HepG2 (cell line): ENCODE results near the gene ARVCF. TPM values are rescaled to one million over a fixed set of nuclear protein-coding genes. Genes with fewer than 3 reads are reported as not detected.
A peak's percentile ranks its signal among the peaks of the same experiment; 100 is the strongest.

Experiments
- ATAC-seq: fragments of 200-7000 bp; cut with Tn5 transposase; 3 replicates; pipeline ENCODE4 v1.9.1; 2020; ENCODE audit warnings: mild to moderate bottlenecking, moderate library complexity
- BruUV-seq: library from RNA; stranded (reverse); fragments of 400-500 nt; replicated peaks from 2 replicates; lab custom pipeline; 2021; lab: Mats Ljungman, UMichigan
- CTCF ChIA-PET: fragments of 300-600 bp; formaldehyde crosslinking; extraction: SDS; loops from one replicate; lab custom pipeline; 2021; ENCODE audit warnings: low total read pairs, inconsistent platforms, low intra/inter-chr PET ratio; lab: Yijun Ruan, JAX
- POLR2A ChIA-PET: fragments of 350-600 bp; sonication (Branson Sonifier 250); formaldehyde crosslinking; loops from one replicate; lab custom pipeline; 2020; ENCODE audit warnings: antibody characterized with exemption, inconsistent platforms; lab: Yijun Ruan, JAX
- DNase-seq: peaks from one replicate; pipeline ENCODE4 v3.0.0-alpha.2; 2015; ENCODE audit warnings: low spot score
- FAIRE-seq: peaks from 3 replicates; lab custom pipeline; 2011; peaks lifted over from hg19 to GRCh38; lab: Jason Lieb, UNC
- H2AFZ ChIP-seq: one replicate; pipeline ENCODE4 v1.6.1; 2011; ENCODE audit warnings: low read length, inconsistent platforms
- H3K27ac ChIP-seq: fragments of 300-600 bp; 3 replicates; pipeline ENCODE4 v1.8.0; 2011; ENCODE audit warnings: mixed run types, mild to moderate bottlenecking, mixed read lengths, low read length, inconsistent platforms; ENCODE audit not compliant: insufficient read depth; ENCODE audit errors: extremely low read length
- H3K27me3 ChIP-seq, 2 experiments: fragments of 200-600 bp in 1 of 2; 2 replicates in 1 of 2; 3 replicates in 1 of 2; pipeline versions ENCODE4 v1.6.0 to v1.8.0; 2011; ENCODE audit warnings: low read length in 2 of 2, mild to moderate bottlenecking in 2 of 2, moderate library complexity in 2 of 2, inconsistent platforms in 1 of 2; ENCODE audit not compliant: insufficient read depth in 2 of 2, control insufficient read depth in 1 of 2
- H3K36me3 ChIP-seq, 2 experiments: fragments of 200-600 bp in 1 of 2; replicated peaks in 1 of 2; 2 replicates in 1 of 2; 3 replicates in 1 of 2; pipeline versions ENCODE4 v1.5.1 to v1.8.0; 2011; ENCODE audit warnings: low read length in 2 of 2, inconsistent platforms in 1 of 2; ENCODE audit not compliant: insufficient read depth in 2 of 2, control insufficient read depth in 1 of 2
- H3K4me1 ChIP-seq: 2 replicates; pipeline ENCODE4 v1.5.1; 2012; ENCODE audit warnings: low read length, inconsistent platforms; ENCODE audit not compliant: insufficient read depth
- H3K4me2 ChIP-seq: 2 replicates; pipeline ENCODE4 v1.6.0; 2011; ENCODE audit warnings: low read depth, low read length, inconsistent platforms
- H3K4me3 ChIP-seq, 3 experiments: fragments of 200-600 bp in 1 of 3; sonication (generic), shearing (Covaris generic) in 1 of 3; replicated peaks in 1 of 3; 2 replicates each; pipeline ENCODE4 v1.5.1; 2011 to 2016; ENCODE audit warnings: low read length in 3 of 3, inconsistent platforms in 2 of 3, low read depth in 2 of 3, mild to moderate bottlenecking in 2 of 3, control low read depth in 1 of 3, mixed read lengths in 1 of 3; ENCODE audit not compliant: insufficient read depth in 1 of 3
- H3K79me2 ChIP-seq: one replicate; pipeline ENCODE4 v1.6.1; 2011; ENCODE audit warnings: low read length, inconsistent platforms; ENCODE audit not compliant: insufficient read depth
- H3K9ac ChIP-seq: 2 replicates; pipeline ENCODE4 v1.6.0; 2011; ENCODE audit warnings: mild to moderate bottlenecking, low read depth, low read length, inconsistent platforms; ENCODE audit not compliant: insufficient read depth
- H3K9me3 ChIP-seq: 2 replicates; pipeline ENCODE4 v1.5.1; 2012; ENCODE audit warnings: mild to moderate bottlenecking, low read length
- H4K20me1 ChIP-seq: 2 replicates; pipeline ENCODE4 v1.6.0; 2011; ENCODE audit warnings: inconsistent platforms, mild to moderate bottlenecking, low read length, moderate library complexity; ENCODE audit not compliant: insufficient read depth
- BORCS8-MEF2B ChIP-seq: sonication (generic); formaldehyde crosslinking; IDR thresholded peaks from 2 replicates; pipeline ENCODE4 v1.8.0; 2022; ENCODE audit warnings: mild to moderate bottlenecking, missing genetic modification reagents
- FOXA1 ChIP-seq, 2 experiments: fragments of 450-650 bp in 1 of 2; sonication (generic) in 1 of 2; formaldehyde crosslinking in 1 of 2; IDR thresholded peaks; 2 replicates each; pipeline versions ENCODE4 v1.4.0 to v1.6.1; 2016 to 2020; ENCODE audit warnings: missing genetic modification reagents in 1 of 2
- FOXA3 ChIP-seq: IDR thresholded peaks from 2 replicates; pipeline ENCODE4 v1.6.1; 2016; ENCODE audit warnings: missing genetic modification reagents, missing compliant biosample characterization
- HDAC1 ChIP-seq: sonication (generic); formaldehyde crosslinking; IDR thresholded peaks from 2 replicates; pipeline ENCODE4 v1.5.1; 2020; ENCODE audit warnings: mild to moderate bottlenecking, missing genetic modification reagents
- HNRNPL ChIP-seq: fragments of 200-400 bp; formaldehyde crosslinking; IDR thresholded peaks from 2 replicates; pipeline ENCODE4 v1.6.1; 2017; ENCODE audit warnings: mild to moderate bottlenecking, low read depth, low read length
- HOXA3 ChIP-seq: sonication (generic); formaldehyde crosslinking; IDR thresholded peaks from 2 replicates; pipeline ENCODE4 v1.5.0; 2020; ENCODE audit warnings: missing genetic modification reagents
- MAX ChIP-seq: IDR thresholded peaks from 2 replicates; pipeline ENCODE4 v1.6.1; 2012; ENCODE audit warnings: inconsistent platforms
- MLX ChIP-seq: IDR thresholded peaks from 2 replicates; pipeline ENCODE4 v1.6.1; 2016
- MYC ChIP-seq: sonication (generic); formaldehyde crosslinking; IDR thresholded peaks from 2 replicates; pipeline ENCODE4 v1.9.0; 2021; ENCODE audit warnings: missing genetic modification reagents, borderline replicate concordance
- POLR2A ChIP-seq, 2 experiments: IDR thresholded peaks; 2 replicates each; pipeline ENCODE4 v1.6.1; 2011; ENCODE audit warnings: low read depth in 2 of 2, low read length in 2 of 2, mild to moderate bottlenecking in 1 of 2, moderate library complexity in 1 of 2; ENCODE audit not compliant: insufficient read depth in 1 of 2
- SALL1 ChIP-seq: sonication (generic); formaldehyde crosslinking; IDR thresholded peaks from 2 replicates; pipeline ENCODE4 v1.8.0; 2022; ENCODE audit warnings: mild to moderate bottlenecking, missing genetic modification reagents
- ZBTB1 ChIP-seq: sonication (generic); formaldehyde crosslinking; IDR thresholded peaks from 2 replicates; pipeline ENCODE4 v1.4.0; 2020; ENCODE audit warnings: missing genetic modification reagents, borderline replicate concordance
- ZFP90 ChIP-seq: sonication (generic); formaldehyde crosslinking; IDR thresholded peaks from 2 replicates; pipeline ENCODE4 v1.8.0; 2022; ENCODE audit warnings: missing genetic modification reagents, mild to moderate bottlenecking, inconsistent platforms, borderline replicate concordance
- ZNF180 ChIP-seq: sonication (generic); formaldehyde crosslinking; IDR thresholded peaks from 2 replicates; pipeline ENCODE4 v1.4.0; 2020; ENCODE audit warnings: low read depth, missing genetic modification reagents, borderline replicate concordance
- ZNF563 ChIP-seq: sonication (generic); formaldehyde crosslinking; IDR thresholded peaks from 2 replicates; pipeline ENCODE4 v1.8.0; 2022; ENCODE audit warnings: mild to moderate bottlenecking, moderate library complexity, missing genetic modification reagents
- ZNF768 ChIP-seq: sonication (generic); formaldehyde crosslinking; IDR thresholded peaks from 2 replicates; pipeline ENCODE4 v1.4.0; 2020; ENCODE audit warnings: missing genetic modification reagents
- WGBS: methylation state at CpG from one replicate; pipeline ENCODE4 v1.1.6; 2017; ENCODE audit warnings: low lambda C conversion rate; 5-methylcytosine and 5-hydroxymethylcytosine counted together
- in situ Hi-C: cut with HindIII; loops from 2 replicates; pipeline ENCODE4 v1.10.0; 2017; ENCODE audit warnings: low pct_unique_long_range_greater_than_20kb; ENCODE audit not compliant: extremely low pct_ligation_motif_present
- intact Hi-C: fragments of 100-400 bp; cut with micrococcal nuclease; formaldehyde crosslinking; loops from one replicate; pipeline ENCODE4 v1.10.0; 2022; ENCODE audit not compliant: unreplicated experiment
- polyA plus RNA-seq, 8 experiments: library from polyadenylated mRNA; depleted of rRNA in 3 of 8; stranded (reverse) in 7 of 8; unstranded in 1 of 8; fragments of >200 nt; fragmentation: Illumina TruSeq in 4 of 8; extraction: Trizol in 4 of 8; gene quantifications; 2 replicates each; pipeline versions ENCODE4 v1.2.1 to v1.2.3, GENCODE V29; 2011 to 2016; ENCODE audit warnings: low read depth in 4 of 8, missing spikeins in 1 of 8, mixed read lengths in 1 of 8; ENCODE audit not compliant: insufficient read depth in 1 of 8
- total RNA-seq, 5 experiments: library from RNA; depleted of rRNA; stranded (reverse); fragments of >200 nt; fragmentation: Illumina TruSeq; extraction: Trizol; gene quantifications; 2 replicates each; pipeline ENCODE4 v1.2.3, GENCODE V29; 2016; ENCODE audit warnings: low read depth in 1 of 5
- TF ChIP-seq, protein P1 (sequence below): IDR thresholded peaks from 2 replicates; pipeline ENCODE4 v1.6.1; 2016; ENCODE audit warnings: missing compliant biosample characterization, missing genetic modification reagents, borderline replicate concordance
- TF ChIP-seq, protein P2 (sequence below): fragments of 450-650 bp; IDR thresholded peaks from 2 replicates; pipeline ENCODE4 v1.6.1; 2016
- TF ChIP-seq, protein P3 (sequence below): sonication (generic); formaldehyde crosslinking; conservative IDR thresholded peaks from 2 replicates; pipeline ENCODE4 v1.4.0; 2020; ENCODE audit warnings: missing genetic modification reagents
- TF ChIP-seq, protein P4 (sequence below): sonication (generic); formaldehyde crosslinking; IDR thresholded peaks from 2 replicates; pipeline ENCODE4 v1.5.1; 2020; ENCODE audit warnings: missing genetic modification reagents, mild to moderate bottlenecking, borderline replicate concordance

The ARVCF gene
- total and polyA plus RNA-seq, 2 of the 13 experiments (the other 11 are each of a cell fraction or from before 2014, with no cell fraction given) = 16.4 to 17.7 TPM

GRCh38 chr22:19961201-19961580 is 55.4 kb downstream of the ARVCF start:
- H2AFZ ChIP-seq = no peak overlapping the region
- in situ Hi-C loops (no loop called here), intact Hi-C loops (no loop called here)
- FAIRE-seq = no peak
- BruUV-seq = no TSS peak
- no peaks in the 10 kb centered on the region for H3K9me3 ChIP-seq
- peak overlapping the region; percentile 100 for H3K4me2 ChIP-seq
- peak overlapping the region; percentile 75 for H3K9ac ChIP-seq
- no peak for ATAC-seq
- H3K4me3 ChIP-seq = no peak overlapping the region
- peak overlapping the region; percentile 99 for H3K27ac ChIP-seq
- no peak for DNase-seq
- CTCF ChIA-PET = no interaction called here
- no peaks in the 10 kb centered on the region; the same call in 1 of the 2 replicates for H4K20me1 ChIP-seq
- POLR2A ChIA-PET = interaction anchor here (1.5 kb wide), 1 partner anchor 10 kb away, joined by 5 read pairs; no protein-coding TSS in a partner anchor
- peaks cover 4 to 22% of the 10 kb centered on the region in 2 experiments; a peak in 3 of 5 replicates for H3K36me3 ChIP-seq
- peaks cover 65% of the 10 kb centered on the region for H3K4me1 ChIP-seq
- no CpG with 5 or more reads among the region's 9 CpGs for WGBS
- H3K27me3 ChIP-seq = no peaks in the 10 kb centered on the region
- H3K79me2 ChIP-seq = peaks cover 12% of the 10 kb centered on the region
- TF ChIP-seq ZNF180 (CRISPR knock-in tag) = no peak
- peak; percentile 17; the same call in 1 of the 2 replicates for TF ChIP-seq HDAC1 (CRISPR knock-in tag)
- TF ChIP-seq HNRNPL = peak; percentile 92
- TF ChIP-seq, protein P1, sequence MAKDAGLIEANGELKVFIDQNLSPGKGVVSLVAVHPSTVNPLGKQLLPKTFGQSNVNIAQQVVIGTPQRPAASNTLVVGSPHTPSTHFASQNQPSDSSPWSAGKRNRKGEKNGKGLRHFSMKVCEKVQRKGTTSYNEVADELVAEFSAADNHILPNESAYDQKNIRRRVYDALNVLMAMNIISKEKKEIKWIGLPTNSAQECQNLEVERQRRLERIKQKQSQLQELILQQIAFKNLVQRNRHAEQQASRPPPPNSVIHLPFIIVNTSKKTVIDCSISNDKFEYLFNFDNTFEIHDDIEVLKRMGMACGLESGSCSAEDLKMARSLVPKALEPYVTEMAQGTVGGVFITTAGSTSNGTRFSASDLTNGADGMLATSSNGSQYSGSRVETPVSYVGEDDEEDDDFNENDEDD (CRISPR knock-in tag) = 0 out of 2 replicates have a peak, but pooled peaks have one; percentile 26
- TF ChIP-seq BORCS8-MEF2B (CRISPR knock-in tag) = 0 out of 2 replicates have a peak, but pooled peaks have one; percentile 31
- TF ChIP-seq ZFP90 = no peak
- TF ChIP-seq MAX = peak; percentile 85
- TF ChIP-seq, protein P2, sequence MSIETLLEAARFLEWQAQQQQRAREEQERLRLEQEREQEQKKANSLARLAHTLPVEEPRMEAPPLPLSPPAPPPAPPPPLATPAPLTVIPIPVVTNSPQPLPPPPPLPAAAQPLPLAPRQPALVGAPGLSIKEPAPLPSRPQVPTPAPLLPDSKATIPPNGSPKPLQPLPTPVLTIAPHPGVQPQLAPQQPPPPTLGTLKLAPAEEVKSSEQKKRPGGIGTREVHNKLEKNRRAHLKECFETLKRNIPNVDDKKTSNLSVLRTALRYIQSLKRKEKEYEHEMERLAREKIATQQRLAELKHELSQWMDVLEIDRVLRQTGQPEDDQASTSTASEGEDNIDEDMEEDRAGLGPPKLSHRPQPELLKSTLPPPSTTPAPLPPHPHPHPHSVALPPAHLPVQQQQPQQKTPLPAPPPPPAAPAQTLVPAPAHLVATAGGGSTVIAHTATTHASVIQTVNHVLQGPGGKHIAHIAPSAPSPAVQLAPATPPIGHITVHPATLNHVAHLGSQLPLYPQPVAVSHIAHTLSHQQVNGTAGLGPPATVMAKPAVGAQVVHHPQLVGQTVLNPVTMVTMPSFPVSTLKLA = peak; percentile 83
- TF ChIP-seq, protein P3, sequence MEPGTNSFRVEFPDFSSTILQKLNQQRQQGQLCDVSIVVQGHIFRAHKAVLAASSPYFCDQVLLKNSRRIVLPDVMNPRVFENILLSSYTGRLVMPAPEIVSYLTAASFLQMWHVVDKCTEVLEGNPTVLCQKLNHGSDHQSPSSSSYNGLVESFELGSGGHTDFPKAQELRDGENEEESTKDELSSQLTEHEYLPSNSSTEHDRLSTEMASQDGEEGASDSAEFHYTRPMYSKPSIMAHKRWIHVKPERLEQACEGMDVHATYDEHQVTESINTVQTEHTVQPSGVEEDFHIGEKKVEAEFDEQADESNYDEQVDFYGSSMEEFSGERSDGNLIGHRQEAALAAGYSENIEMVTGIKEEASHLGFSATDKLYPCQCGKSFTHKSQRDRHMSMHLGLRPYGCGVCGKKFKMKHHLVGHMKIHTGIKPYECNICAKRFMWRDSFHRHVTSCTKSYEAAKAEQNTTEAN (CRISPR knock-in tag) = 0 out of 2 replicates have a peak, but pooled peaks have one; percentile 29
- TF ChIP-seq MYC = peak; percentile 75; the same call in 1 of the 2 replicates
- 0 out of 2 replicates have a peak, but pooled peaks have one; percentile 33 for TF ChIP-seq FOXA3
- 0 out of 2 replicates have a peak, but pooled peaks have one; percentile 46 for TF ChIP-seq ZNF563 (CRISPR knock-in tag)
- TF ChIP-seq, protein P4, sequence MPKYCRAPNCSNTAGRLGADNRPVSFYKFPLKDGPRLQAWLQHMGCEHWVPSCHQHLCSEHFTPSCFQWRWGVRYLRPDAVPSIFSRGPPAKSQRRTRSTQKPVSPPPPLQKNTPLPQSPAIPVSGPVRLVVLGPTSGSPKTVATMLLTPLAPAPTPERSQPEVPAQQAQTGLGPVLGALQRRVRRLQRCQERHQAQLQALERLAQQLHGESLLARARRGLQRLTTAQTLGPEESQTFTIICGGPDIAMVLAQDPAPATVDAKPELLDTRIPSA (CRISPR knock-in tag) = no peak
- TF ChIP-seq ZNF768 (CRISPR knock-in tag) = 0 out of 2 replicates have a peak, but pooled peaks have one; percentile 12
- peak; percentile 30; the same call in 1 of the 2 replicates for TF ChIP-seq HOXA3 (CRISPR knock-in tag)
- no peak for TF ChIP-seq FOXA1 (IDR thresholded peaks at IDR 0.05)
- peak; percentile 50 for TF ChIP-seq FOXA1 (CRISPR knock-in tag; IDR thresholded peaks at IDR 0.05)
- peak; percentile 46; the same call in 1 of the 2 replicates for TF ChIP-seq SALL1 (CRISPR knock-in tag)
- peak in 1 of 2 experiments; percentile 36; a peak in 1 of 4 replicates for TF ChIP-seq POLR2A (IDR thresholded peaks at IDR 0.05; ENCODE audit: insufficient read depth in 1 of 2, low read depth in 2 of 2, low read length in 2 of 2)
- peak; percentile 22; the same call in 1 of the 2 replicates for TF ChIP-seq MLX (CRISPR knock-in tag)
- TF ChIP-seq ZBTB1 (CRISPR knock-in tag) = no peak
